HepG2 (cell line): ENCODE results near the gene GPS1. TPM values are rescaled to one million over a fixed set of nuclear protein-coding genes. Genes with fewer than 3 reads are reported as not detected.

Experiments
- ADNP ChIP-seq: sonication (generic); formaldehyde crosslinking; IDR thresholded peaks from 2 replicates; pipeline ENCODE4 v1.4.0; 2020; ENCODE audit warnings: missing genetic modification reagents
- AGO1 ChIP-seq: fragments of 200-400 bp; formaldehyde crosslinking; IDR thresholded peaks from 2 replicates; pipeline ENCODE4 v1.6.1; 2017; ENCODE audit warnings: mild to moderate bottlenecking, low read depth, low read length, moderate library complexity; ENCODE audit not compliant: poor library complexity, severe bottlenecking
- BORCS8-MEF2B ChIP-seq: sonication (generic); formaldehyde crosslinking; IDR thresholded peaks from 2 replicates; pipeline ENCODE4 v1.8.0; 2022; ENCODE audit warnings: mild to moderate bottlenecking, missing genetic modification reagents
- FOXA1 ChIP-seq, 2 experiments: fragments of 450-650 bp in 1 of 2; sonication (generic) in 1 of 2; formaldehyde crosslinking in 1 of 2; IDR thresholded peaks; 2 replicates each; pipeline versions ENCODE4 v1.4.0 to v1.6.1; 2016 to 2020; ENCODE audit warnings: missing genetic modification reagents in 1 of 2
- FOXP1 ChIP-seq, 2 experiments: fragments of 450-650 bp in 1 of 2; IDR thresholded peaks; 2 replicates each; pipeline ENCODE4 v1.6.1; 2017 to 2018; ENCODE audit warnings: antibody characterized with exemption in 1 of 2
- GATA4 ChIP-seq: sonication (generic); IDR thresholded peaks from 2 replicates; pipeline ENCODE4 v1.6.1; 2016; ENCODE audit warnings: antibody characterized with exemption, low read depth, borderline replicate concordance
- NR1H2 ChIP-seq: sonication (generic); formaldehyde crosslinking; IDR thresholded peaks from 2 replicates; pipeline ENCODE4 v1.8.1; 2022; ENCODE audit warnings: low read depth, missing genetic modification reagents, borderline replicate concordance
- RFXAP ChIP-seq: sonication (generic); formaldehyde crosslinking; IDR thresholded peaks from 2 replicates; pipeline ENCODE4 v1.4.0; 2020; ENCODE audit warnings: missing genetic modification reagents, borderline replicate concordance
- SMAD9 ChIP-seq: sonication (generic); formaldehyde crosslinking; IDR thresholded peaks from 2 replicates; pipeline ENCODE4 v1.5.1; 2020; ENCODE audit warnings: mild to moderate bottlenecking, missing genetic modification reagents
- SPEN ChIP-seq: sonication (generic); formaldehyde crosslinking; IDR thresholded peaks from 2 replicates; pipeline ENCODE4 v1.5.1; 2020; ENCODE audit warnings: low read depth, mild to moderate bottlenecking, missing genetic modification reagents
- TCF12 ChIP-seq, 2 experiments: fragments of 450-650 bp in 1 of 2; sonication (generic) in 1 of 2; formaldehyde crosslinking in 1 of 2; IDR thresholded peaks; 2 replicates each; pipeline versions ENCODE4 v1.6.1 to v1.8.0; 2017 to 2022; ENCODE audit warnings: antibody characterized with exemption in 1 of 2, mild to moderate bottlenecking in 1 of 2, missing genetic modification reagents in 1 of 2, moderate library complexity in 1 of 2
- TOPORS ChIP-seq: sonication (generic); formaldehyde crosslinking; IDR thresholded peaks from 2 replicates; pipeline ENCODE4 v1.8.0; 2023; ENCODE audit warnings: mild to moderate bottlenecking, missing genetic modification reagents
- ZBTB33 ChIP-seq: sonication (generic); formaldehyde crosslinking; IDR thresholded peaks from 2 replicates; pipeline ENCODE4 v1.4.0; 2020; ENCODE audit warnings: missing genetic modification reagents
- ZBTB49 ChIP-seq: sonication (generic); formaldehyde crosslinking; IDR thresholded peaks from 2 replicates; pipeline ENCODE4 v1.4.0; 2020; ENCODE audit warnings: missing genetic modification reagents, borderline replicate concordance
- ZKSCAN8 ChIP-seq: IDR thresholded peaks from 2 replicates; pipeline ENCODE4 v1.6.1; 2016; ENCODE audit warnings: borderline replicate concordance, missing genetic modification reagents, missing compliant biosample characterization
- ZNF207 ChIP-seq: fragments of 450-650 bp; IDR thresholded peaks from 2 replicates; pipeline ENCODE4 v1.6.1; 2016; ENCODE audit warnings: antibody characterized with exemption, borderline replicate concordance
- ZNF224 ChIP-seq: sonication (generic); formaldehyde crosslinking; IDR thresholded peaks from 2 replicates; pipeline ENCODE4 v1.5.0; 2020; ENCODE audit warnings: mild to moderate bottlenecking, missing genetic modification reagents
- ZNF264 ChIP-seq: sonication (generic); formaldehyde crosslinking; IDR thresholded peaks from 2 replicates; pipeline ENCODE4 v1.4.0; 2020; ENCODE audit warnings: missing genetic modification reagents
- ZNF567 ChIP-seq: sonication (generic); formaldehyde crosslinking; IDR thresholded peaks from 2 replicates; pipeline ENCODE4 v1.8.1; 2023; ENCODE audit warnings: mild to moderate bottlenecking, missing genetic modification reagents, borderline replicate concordance
- polyA plus RNA-seq, 8 experiments: library from polyadenylated mRNA; depleted of rRNA in 3 of 8; stranded (reverse) in 7 of 8; unstranded in 1 of 8; fragments of >200 nt; fragmentation: Illumina TruSeq in 4 of 8; extraction: Trizol in 4 of 8; gene quantifications; 2 replicates each; pipeline versions ENCODE4 v1.2.1 to v1.2.3, GENCODE V29; 2011 to 2016; ENCODE audit warnings: low read depth in 4 of 8, missing spikeins in 1 of 8, mixed read lengths in 1 of 8; ENCODE audit not compliant: insufficient read depth in 1 of 8
- total RNA-seq, 5 experiments: library from RNA; depleted of rRNA; stranded (reverse); fragments of >200 nt; fragmentation: Illumina TruSeq; extraction: Trizol; gene quantifications; 2 replicates each; pipeline ENCODE4 v1.2.3, GENCODE V29; 2016; ENCODE audit warnings: low read depth in 1 of 5
- TF ChIP-seq, protein P1 (sequence below): sonication (generic); formaldehyde crosslinking; IDR thresholded peaks from 2 replicates; pipeline ENCODE4 v1.4.0; 2020; ENCODE audit warnings: missing genetic modification reagents
- TF ChIP-seq, protein P2 (sequence below): sonication (generic); formaldehyde crosslinking; IDR thresholded peaks from 2 replicates; pipeline ENCODE4 v1.8.1; 2022; ENCODE audit warnings: mild to moderate bottlenecking, missing genetic modification reagents
- TF ChIP-seq, protein P3 (sequence below): IDR thresholded peaks from 2 replicates; pipeline ENCODE4 v1.6.1; 2016; ENCODE audit warnings: low read depth

Gene GPS1
- total and polyA plus RNA-seq, 2 of the 13 experiments (the other 11 are each of a cell fraction or from before 2014, with no cell fraction given) = 124 to 128 TPM

GRCh38 chr17:82065193-82065637 is 13.5 kb downstream of the GPS1 start (continued):
- TF ChIP-seq, protein P1, sequence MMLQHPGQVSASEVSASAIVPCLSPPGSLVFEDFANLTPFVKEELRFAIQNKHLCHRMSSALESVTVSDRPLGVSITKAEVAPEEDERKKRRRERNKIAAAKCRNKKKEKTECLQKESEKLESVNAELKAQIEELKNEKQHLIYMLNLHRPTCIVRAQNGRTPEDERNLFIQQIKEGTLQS = no peak
- TF ChIP-seq SPEN (no peak), AGO1 (no peak), FOXA1 (IDR thresholded peaks at IDR 0.05) (no peak), FOXA1 (CRISPR knock-in tag; IDR thresholded peaks at IDR 0.05) (no peak), SMAD9 (CRISPR knock-in tag) (no peak), GATA4 (no peak), ZNF224 (CRISPR knock-in tag) (no peak), ZNF207 (no peak), ZKSCAN8 (CRISPR knock-in tag) (no peak), TOPORS (CRISPR knock-in tag) (no peak), RFXAP (CRISPR knock-in tag) (no peak), ADNP (no peak), ZNF264 (CRISPR knock-in tag) (no peak), ZBTB33 (CRISPR knock-in tag) (no peak), NR1H2 (CRISPR knock-in tag) (no peak), BORCS8-MEF2B (CRISPR knock-in tag) (no peak), ZBTB49 (CRISPR knock-in tag) (no peak), TCF12 (IDR thresholded peaks at IDR 0.05) (no peak), TCF12 (CRISPR knock-in tag; IDR thresholded peaks at IDR 0.05) (peak; percentile 10; the same call in 1 of the 2 replicates), ZNF567 (CRISPR knock-in tag) (no peak), FOXP1 (IDR thresholded peaks at IDR 0.05) (no peak), FOXP1 (CRISPR knock-in tag; IDR thresholded peaks at IDR 0.05) (no peak)
- TF ChIP-seq, protein P2, sequence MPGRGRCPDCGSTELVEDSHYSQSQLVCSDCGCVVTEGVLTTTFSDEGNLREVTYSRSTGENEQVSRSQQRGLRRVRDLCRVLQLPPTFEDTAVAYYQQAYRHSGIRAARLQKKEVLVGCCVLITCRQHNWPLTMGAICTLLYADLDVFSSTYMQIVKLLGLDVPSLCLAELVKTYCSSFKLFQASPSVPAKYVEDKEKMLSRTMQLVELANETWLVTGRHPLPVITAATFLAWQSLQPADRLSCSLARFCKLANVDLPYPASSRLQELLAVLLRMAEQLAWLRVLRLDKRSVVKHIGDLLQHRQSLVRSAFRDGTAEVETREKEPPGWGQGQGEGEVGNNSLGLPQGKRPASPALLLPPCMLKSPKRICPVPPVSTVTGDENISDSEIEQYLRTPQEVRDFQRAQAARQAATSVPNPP = no peak
- TF ChIP-seq, protein P3, sequence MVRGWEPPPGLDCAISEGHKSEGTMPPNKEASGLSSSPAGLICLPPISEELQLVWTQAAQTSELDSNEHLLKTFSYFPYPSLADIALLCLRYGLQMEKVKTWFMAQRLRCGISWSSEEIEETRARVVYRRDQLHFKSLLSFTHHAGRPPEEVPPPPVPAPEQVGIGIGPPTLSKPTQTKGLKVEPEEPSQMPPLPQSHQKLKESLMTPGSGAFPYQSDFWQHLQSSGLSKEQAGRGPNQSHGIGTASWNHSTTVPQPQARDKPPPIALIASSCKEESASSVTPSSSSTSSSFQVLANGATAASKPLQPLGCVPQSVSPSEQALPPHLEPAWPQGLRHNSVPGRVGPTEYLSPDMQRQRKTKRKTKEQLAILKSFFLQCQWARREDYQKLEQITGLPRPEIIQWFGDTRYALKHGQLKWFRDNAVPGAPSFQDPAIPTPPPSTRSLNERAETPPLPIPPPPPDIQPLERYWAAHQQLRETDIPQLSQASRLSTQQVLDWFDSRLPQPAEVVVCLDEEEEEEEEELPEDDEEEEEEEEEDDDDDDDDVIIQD = no peak
